Stimulated activated CD4-positive, alpha-beta T cell treated with anti-CD3 and anti-CD28 coated beads, Interleukin-15, amount 100 ng/mL, for 24 hours (primary cell): ENCODE results near the gene RNF213.
"Not testable (repeated sequence)": the region's sequence is repeated elsewhere in the genome, so short reads cannot be mapped to it uniquely, and the experiment has no call there.

Experiments
- DNase-seq: peaks from one replicate; pipeline ENCODE4 v3.0.0-alpha.2; 2020

Gene RNF213

GRCh38 chr17:80297996-80298560 is 37.4 kb downstream of the RNF213 start:
- DNase-seq, result no peak

GRCh38 chr17:80299350-80300100 is 38.9 kb downstream of the RNF213 start:
- DNase-seq, result not testable (repeated sequence)

GRCh38 chr17:80300756-80301155 is 40.1 kb downstream of the RNF213 start:
- not testable (repeated sequence) for DNase-seq

GRCh38 chr17:80303824-80304223 is 43.2 kb downstream of the RNF213 start:
- no peak for DNase-seq

DNA sequence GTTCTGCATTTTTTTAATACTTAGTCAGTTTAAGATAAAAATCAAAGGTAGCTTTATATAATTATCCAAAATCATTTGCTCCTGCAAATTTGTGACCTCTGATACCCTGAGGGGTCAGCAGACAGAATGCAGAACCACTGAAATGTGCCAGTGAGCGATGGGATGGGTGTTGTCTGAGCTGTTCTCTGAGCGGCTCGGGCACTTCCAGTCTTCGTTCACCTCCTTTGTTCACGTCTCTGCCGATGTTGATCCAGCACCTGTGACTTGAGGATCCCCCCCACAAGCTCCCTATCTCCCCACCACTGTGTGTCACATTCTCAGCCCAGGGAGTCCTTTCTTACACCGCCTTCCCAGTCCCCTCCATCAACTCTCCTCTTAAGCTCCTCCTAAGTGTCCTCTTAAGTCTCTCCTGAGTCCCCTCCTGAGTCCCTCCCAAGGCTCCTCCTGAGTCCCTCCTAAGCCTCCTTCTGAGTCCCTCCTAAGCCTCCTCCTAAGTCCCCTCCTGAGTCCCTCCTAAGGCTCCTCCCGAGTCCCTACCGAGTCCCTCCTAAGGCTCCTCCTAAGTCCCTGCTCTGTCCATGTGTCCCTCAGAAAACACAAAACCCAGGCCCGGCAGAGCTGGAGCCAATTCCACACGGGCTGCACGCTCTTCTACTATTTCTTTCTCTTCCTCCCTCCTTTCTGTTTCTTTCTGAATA is 47.5 kb downstream of the RNF213 start:
- DNase-seq, result no peak

DNA sequence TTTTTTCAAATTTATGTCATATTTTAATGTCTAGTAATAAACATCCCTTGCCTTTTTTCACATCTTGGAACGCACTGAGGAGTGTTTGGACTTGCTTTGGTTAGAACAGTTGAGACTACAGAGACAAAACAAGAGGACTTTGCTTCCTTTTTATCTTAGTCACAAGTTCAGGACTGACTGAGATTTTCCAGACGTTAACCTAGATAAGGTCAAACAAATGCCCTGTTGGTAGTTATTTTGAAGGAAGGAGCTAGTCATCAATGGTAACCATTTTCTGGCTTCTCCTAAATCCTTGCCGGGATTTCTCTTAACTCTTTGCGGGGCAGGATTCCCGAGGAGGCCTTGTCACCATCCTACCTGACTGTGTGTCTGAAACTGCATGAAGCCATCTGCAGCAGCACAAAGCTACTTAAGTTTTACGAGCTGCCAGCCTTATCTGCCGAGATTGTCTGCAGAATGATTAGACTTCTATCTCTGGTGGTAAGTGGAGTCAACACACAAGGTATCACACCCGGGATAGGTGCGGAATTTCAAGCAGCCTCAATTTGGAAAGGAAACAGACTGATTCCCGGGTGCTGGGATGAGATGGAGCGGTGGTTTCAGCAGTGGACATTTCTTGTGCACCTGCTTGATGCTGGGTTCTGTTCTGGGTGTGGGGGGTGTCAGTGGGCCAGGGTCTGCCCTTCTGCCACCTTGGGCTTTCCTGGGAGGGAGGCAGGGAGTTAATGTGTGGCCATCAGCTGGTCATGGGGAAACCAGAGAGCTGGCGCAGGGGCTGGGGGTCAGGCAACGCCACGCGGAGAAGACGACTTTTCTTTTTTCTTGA is 48.3 kb downstream of the RNF213 start:
- no peak for DNase-seq

- no peak for DNase-seq
These were observed 50.7 kb downstream of the RNF213 start for GRCh38 chr17:80311216-80311827.

- DNase-seq, result no peak
These were observed 52.0 kb downstream of the RNF213 start for GRCh38 chr17:80312621-80313135.

DNA sequence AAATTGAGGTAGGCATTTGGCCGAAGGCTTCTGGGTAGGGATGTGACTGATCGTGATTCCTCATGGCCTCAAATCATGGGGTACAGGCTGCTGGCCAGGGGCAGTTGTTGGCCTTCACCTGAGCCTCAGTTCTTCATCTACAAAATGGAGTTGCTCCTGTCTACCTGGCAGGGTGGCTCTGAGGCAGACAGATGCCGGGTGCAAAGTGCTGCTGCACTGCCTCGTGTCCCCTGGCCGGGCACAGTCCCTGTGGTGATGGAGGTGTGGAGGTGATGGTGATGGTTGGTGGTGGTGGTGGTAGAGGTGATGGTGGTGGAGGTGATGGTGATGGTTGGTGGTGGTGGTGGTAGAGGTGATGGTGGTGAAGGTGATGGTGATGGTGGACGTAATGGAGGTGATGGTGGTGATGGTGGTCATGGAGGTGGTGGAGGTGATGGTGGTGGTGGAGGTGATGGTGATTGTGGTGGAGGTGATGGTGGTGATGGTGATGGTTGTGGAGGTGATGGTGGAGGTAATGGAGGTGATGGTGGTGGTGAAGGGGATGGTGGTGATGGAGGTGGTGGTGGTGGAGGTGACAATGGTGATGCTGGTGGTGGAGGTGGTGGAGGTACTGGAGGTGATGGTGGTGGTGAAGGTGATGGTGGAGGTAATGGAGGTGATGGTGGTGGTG is 52.6 kb downstream of the RNF213 start:
- DNase-seq, result no peak

DNA sequence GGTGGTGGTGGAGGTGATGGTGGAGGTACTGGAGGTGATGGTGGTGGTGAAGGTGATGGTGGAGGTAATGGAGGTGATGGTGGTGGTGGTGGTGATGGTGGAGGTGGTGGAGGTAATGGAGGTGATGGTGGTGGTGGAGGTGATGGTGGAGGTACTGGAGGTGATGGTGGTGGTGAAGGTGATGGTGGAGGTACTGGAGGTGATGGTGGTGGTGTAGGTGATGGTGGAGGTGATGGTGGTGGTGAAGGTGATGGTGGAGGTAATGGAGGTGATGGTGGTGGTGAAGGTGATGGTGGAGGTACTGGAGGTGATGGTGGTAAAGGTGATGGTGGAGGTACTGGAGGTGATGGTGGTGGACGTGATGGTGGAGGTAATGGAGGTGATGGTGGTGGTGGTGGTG is 53.3 kb downstream of the RNF213 start:
- not testable (repeated sequence) for DNase-seq

- DNase-seq, result no peak
These were observed 55.0 kb downstream of the RNF213 start for GRCh38 chr17:80315517-80316182.

DNA sequence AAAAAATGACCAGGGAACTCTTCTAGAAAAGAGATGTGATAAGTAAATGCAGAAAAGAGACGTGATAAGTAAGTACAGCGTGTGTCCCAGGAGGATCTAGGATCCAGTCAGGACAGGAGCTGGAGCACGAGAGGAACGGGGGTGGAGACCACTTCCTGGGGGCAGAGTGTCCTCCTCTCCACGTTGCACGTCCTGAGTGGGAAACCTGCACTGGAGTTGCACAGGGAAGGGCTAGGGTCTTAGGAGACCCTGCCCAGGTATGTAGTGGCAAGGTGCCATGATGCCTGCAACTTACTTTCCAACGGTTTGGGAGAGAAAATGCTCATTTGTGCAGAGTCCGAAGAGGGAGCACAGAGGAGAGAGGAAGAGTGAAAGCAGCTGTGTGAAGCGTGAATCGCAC is 55.8 kb downstream of the RNF213 start:
- no peak for DNase-seq

DNA sequence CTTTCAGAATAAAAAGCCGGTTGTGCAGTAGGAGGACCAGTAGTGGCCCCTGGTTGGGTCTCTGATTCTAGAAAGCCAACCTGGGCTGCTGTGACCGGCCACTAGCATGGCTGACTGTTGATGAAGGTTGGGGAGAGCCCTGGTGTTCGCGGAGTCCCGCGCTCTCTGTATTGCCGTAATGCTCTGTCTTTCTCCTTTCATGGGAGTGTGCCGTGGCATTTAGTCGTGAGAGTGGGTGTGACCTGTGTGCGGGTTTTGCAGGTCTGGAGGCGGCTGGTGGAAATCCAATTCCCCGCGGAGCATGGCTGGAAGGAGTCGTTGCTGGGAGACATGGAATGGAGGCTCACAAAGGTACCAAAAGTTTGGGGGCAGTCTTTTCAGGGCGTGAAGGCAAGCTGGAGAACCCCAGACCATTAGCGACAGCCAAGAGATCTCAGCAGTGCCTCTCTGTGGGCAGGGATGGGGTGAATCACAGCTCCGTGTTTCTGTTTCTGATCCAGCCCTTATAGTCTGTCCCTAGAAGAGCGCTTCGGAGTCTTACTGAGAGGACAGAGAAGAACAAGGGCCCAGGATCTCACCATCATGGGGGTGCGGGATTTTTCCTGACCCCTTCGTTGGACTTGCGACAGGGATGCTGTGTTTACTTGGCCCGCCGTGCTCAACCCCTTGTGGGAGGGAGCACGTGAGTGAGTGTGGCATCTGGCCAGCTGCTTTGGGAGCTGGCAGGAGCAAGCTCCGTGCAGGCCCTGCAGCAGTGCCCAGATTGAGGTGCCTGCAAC is 56.5 kb downstream of the RNF213 start:
- no peak for DNase-seq

DNA sequence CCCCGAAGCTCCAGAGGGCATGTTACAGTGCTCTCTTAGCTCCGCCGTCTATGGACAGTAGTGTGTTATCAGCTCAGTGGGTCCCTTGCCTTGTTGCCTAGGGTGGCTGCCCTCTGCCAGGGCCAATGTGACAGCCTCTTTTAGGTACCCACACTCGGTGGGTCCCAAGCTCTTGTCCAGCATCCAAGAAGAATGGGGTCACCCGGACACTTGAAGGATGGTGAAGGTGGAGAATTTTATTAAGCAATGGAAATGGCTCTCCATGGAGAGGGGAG is 57.0 kb downstream of the RNF213 start:
- no peak for DNase-seq

DNA sequence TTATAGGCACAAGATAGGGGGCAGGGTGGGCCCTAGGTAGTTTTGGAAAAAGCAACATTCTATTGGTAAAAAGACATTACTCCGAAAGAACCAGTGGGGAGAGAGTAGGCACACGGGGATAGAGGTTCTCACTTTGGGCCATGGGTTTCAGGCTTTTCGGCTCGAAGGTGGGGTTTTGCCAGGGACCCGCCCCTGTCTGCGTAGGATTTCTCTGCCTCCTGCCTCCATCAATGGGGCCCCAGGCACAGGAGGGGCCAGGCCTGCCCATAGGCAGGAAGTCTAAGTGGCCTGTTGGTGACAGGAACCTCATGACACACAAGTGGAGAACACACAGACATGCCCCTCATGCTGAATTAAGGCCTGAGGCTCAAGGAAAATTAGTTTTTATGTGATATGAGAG is 57.5 kb downstream of the RNF213 start:
- no peak for DNase-seq

GRCh38 chr17:80319262-80319998 is 58.8 kb downstream of the RNF213 start:
- DNase-seq, result no peak

GRCh38 chr17:80319999-80320344 is 59.3 kb downstream of the RNF213 start:
- no peak for DNase-seq

GRCh38 chr17:80320496-80320895 is 59.8 kb downstream of the RNF213 start:
- no peak for DNase-seq

DNA sequence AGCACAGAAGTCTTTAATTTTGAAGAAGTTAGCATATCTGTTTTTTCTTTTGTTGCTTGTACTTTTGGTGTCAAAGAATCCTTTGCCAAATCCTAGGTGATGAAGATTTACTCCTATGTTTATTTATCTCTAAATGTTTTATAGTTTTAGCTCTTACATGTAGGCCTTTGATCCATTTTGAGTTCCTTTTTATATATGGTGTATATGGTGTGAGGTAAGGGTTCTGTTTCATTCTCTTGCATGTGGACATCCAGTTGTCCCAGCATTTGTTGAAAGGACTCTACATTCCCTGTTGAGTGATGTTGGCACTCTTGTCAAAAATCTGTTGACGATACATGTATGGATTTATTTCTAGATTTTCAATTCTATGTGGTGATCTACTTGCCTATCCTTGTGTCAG is 62.2 kb downstream of the RNF213 start:
- no peak for DNase-seq

- DNase-seq, result no peak
These were observed 63.3 kb downstream of the RNF213 start for GRCh38 chr17:80323982-80324381.
